WERI-Rb-1 (cell line): ENCODE data around the gene CD48.

Experiments
- DNase-seq: peaks from one replicate; pipeline ENCODE4 v3.0.0-alpha.2; 2020
- H3K27ac ChIP-seq: fragments of 250-450 bp; sonication (Bioruptor Pico); 2 replicates; pipeline ENCODE4 v1.5.1; 2020; ENCODE audit warnings: mild to moderate bottlenecking, moderate library complexity
- H3K27me3 ChIP-seq: fragments of 250-450 bp; sonication (Bioruptor Pico); 2 replicates; pipeline ENCODE4 v1.5.1; 2021; ENCODE audit warnings: mild to moderate bottlenecking, low read depth, moderate library complexity; ENCODE audit not compliant: insufficient read depth, severe bottlenecking
- H3K36me3 ChIP-seq: fragments of 250-450 bp; sonication (Bioruptor Pico); 2 replicates; pipeline ENCODE4 v1.5.1; 2020; ENCODE audit warnings: mild to moderate bottlenecking, moderate library complexity
- H3K4me3 ChIP-seq: 2 replicates; pipeline ENCODE4 v1.5.1; 2011; ENCODE audit warnings: low read depth, mild to moderate bottlenecking, control low read depth, low read length
- H3K9me3 ChIP-seq: fragments of 250-450 bp; sonication (Bioruptor Pico); 2 replicates; pipeline ENCODE4 v1.5.1; 2021; ENCODE audit warnings: mild to moderate bottlenecking, moderate library complexity; ENCODE audit not compliant: severe bottlenecking
- TF ChIP-seq, protein P1 (sequence below): IDR thresholded peaks from 2 replicates; pipeline ENCODE4 v1.5.1; 2011; ENCODE audit warnings: low read depth, mild to moderate bottlenecking, control low read depth, inconsistent platforms, low read length

The CD48 gene

DNA sequence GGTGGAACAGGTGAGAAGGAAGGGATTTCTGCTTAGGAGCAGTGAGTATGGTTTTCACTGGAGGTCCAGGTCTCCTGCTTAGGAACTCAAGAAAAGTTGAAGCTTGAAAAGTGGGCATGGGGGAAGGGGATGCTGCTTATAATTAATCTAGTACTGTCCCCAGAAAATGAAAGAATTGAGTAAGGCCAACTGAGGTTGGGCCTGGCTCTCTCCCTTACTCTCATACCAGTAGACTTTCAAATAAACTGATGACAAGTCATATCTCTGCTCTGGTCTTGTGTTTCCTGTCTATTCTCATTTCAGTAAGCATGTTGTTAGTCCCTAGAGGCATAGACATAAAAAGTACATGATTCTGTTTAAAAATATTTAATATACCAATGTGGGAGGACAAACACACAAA is 26.4 kb downstream of the CD48 start:
- Histone ChIP-seq H3K27me3 (peaks cover 65% of the 10 kb centered on the region), H3K27ac (no peak overlapping the region), H3K36me3 (no peaks in the 10 kb centered on the region), H3K4me3 (no peak overlapping the region), H3K9me3 (peaks cover 3% of the 10 kb centered on the region)
- no peak for DNase-seq
- TF ChIP-seq, protein P1, sequence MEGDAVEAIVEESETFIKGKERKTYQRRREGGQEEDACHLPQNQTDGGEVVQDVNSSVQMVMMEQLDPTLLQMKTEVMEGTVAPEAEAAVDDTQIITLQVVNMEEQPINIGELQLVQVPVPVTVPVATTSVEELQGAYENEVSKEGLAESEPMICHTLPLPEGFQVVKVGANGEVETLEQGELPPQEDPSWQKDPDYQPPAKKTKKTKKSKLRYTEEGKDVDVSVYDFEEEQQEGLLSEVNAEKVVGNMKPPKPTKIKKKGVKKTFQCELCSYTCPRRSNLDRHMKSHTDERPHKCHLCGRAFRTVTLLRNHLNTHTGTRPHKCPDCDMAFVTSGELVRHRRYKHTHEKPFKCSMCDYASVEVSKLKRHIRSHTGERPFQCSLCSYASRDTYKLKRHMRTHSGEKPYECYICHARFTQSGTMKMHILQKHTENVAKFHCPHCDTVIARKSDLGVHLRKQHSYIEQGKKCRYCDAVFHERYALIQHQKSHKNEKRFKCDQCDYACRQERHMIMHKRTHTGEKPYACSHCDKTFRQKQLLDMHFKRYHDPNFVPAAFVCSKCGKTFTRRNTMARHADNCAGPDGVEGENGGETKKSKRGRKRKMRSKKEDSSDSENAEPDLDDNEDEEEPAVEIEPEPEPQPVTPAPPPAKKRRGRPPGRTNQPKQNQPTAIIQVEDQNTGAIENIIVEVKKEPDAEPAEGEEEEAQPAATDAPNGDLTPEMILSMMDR = no peak

DNA sequence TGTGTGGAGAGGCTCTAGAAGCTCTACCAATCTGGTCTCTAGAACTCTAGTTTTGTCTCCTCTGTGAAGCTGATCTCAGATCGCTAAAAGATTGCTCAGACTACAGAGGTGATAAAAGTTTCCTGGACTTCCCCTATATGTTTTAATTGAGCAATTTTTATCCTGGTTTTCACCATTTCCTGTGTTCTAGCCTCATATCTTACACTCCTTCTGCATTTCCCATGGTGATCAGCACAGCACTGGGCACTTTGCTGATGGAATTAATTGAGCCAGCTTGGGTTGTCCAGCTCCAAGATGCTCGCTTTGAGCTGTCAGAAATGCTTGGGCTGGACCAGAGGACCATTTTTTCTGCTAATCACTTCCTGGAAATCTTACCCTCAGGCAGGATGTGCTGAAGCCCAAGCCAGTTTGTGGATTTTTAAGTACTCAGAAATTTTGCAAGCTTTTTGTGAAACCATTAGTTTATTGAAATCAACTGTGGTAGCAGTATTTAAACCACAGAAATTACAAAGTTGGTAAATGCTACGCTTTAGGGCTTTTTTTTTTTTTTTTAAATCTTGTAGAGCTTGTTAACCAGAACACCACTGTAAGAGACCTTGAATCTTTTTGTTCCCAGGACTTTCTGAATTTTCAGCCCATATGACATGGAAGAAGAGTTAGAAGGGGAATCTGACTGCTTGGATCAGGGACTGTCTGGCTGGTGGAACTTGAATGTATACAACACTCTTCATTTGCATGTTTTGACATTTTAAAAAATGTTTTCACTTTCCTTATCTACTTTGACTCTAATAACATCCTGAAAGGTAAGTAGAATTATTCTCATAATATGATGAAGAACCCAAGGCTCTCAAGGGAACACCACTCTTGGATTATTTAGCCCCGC is 28.4 kb downstream of the CD48 start:
- peaks cover 80% of the 10 kb centered on the region for H3K27me3 ChIP-seq
- H3K4me3 ChIP-seq = no peak overlapping the region
- no peak overlapping the region for H3K27ac ChIP-seq
- TF ChIP-seq, protein P1 = no peak
- no peak for DNase-seq
- peaks cover 3% of the 10 kb centered on the region for H3K9me3 ChIP-seq
- no peaks in the 10 kb centered on the region for H3K36me3 ChIP-seq

DNA sequence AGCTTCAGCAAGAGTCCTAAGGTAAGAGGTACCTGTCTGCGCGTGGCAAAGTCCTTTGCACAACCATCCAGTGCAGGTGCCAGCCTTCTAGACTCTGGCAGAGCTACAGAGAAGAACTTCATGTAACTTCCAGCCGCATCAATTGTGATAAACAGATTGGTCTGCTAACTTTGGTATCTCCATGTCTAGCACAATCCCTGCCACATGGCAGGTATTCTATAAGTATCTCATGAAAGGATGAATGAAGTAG is 29.8 kb downstream of the CD48 start:
- Histone ChIP-seq H3K4me3 (no peak overlapping the region), H3K9me3 (peaks cover 3% of the 10 kb centered on the region), H3K27me3 (peaks cover 87% of the 10 kb centered on the region), H3K36me3 (no peaks in the 10 kb centered on the region), H3K27ac (no peak overlapping the region)
- TF ChIP-seq, protein P1 = no peak
- no peak for DNase-seq

DNA sequence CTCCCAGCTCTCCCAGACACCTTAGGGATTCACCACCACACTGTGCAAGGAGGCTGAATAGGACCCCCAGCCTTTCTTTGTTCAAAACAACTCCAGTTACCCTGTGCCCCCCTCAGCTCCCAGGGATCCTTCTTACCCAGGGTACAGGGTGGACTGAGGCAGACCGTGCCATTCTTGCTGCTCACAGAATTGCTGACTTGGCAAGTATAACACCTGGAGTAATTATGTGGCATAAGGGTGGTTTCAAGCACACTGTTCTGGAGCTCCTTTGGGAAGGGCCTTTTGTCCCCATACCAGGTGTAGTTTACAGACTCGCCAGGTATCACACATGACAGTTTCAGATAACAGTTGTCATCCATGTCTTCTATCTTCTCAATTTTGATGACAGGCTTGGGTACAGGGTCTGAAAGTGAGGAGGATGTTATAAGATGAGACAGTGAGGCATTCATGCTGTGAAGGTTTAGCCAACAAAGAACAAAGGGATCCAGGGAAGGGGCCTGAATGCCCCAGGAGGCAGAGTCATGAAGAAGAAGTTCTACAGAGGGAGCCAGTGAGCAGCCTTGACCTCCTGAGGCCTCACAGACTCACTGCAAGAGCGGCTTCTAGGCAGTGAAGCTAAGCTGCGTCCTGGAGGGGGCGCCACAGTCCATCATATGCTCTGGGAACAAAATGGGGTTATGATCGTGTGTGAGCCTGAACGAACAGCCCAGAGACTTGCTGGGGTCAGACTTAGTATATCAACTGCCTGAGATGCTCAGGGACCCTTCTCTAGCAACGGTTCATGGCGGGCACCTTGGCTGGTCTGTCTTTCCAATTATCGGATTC is 30.3 kb downstream of the CD48 start:
- Histone ChIP-seq H3K27ac (no peak overlapping the region), H3K27me3 (peaks cover 90% of the 10 kb centered on the region), H3K9me3 (peaks cover 1% of the 10 kb centered on the region), H3K4me3 (no peak overlapping the region), H3K36me3 (no peaks in the 10 kb centered on the region)
- TF ChIP-seq, protein P1 = peak; percentile 84
- DNase-seq = peak; percentile 78

DNA sequence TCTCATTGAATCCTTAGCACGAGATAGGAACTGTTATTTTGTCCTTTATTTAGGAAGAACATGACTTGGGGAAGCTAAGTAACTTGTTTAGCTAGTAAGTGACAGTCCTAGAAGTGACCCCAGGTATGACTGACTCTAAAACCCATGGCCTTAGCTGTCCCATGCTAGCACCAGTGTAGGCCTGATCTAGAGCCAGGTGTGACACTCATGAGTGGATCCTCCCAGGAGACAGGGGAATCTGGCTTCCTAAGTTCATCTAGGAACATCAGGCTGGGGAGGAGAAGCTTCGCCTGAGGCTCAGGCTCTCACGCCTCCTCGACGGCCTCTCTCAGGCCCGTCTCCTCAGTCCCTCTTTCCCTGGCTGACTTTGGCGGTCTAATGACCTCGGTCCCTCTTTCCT is 31.2 kb downstream of the CD48 start:
- Histone ChIP-seq H3K27me3 (peaks cover 90% of the 10 kb centered on the region), H3K9me3 (no peaks in the 10 kb centered on the region), H3K4me3 (no peak overlapping the region), H3K27ac (no peak overlapping the region), H3K36me3 (no peaks in the 10 kb centered on the region)
- DNase-seq = no peak
- TF ChIP-seq, protein P1 = no peak
